SK-N-SH (cell line): ENCODE results near the gene TMEM127.

Experiments
- EP300 ChIP-seq, 2 experiments: IDR thresholded peaks; 2 replicates each; pipeline versions ENCODE4 v1.4.0 to v1.6.1; 2012; ENCODE audit warnings: borderline replicate concordance in 1 of 2, low read depth in 1 of 2, low read length in 1 of 2
- POLR2AphosphoS5 ChIP-seq: IDR thresholded peaks from 2 replicates; pipeline ENCODE4 v1.6.1; 2012; ENCODE audit warnings: low read depth, low read length
- RFX5 ChIP-seq: IDR thresholded peaks from 2 replicates; pipeline ENCODE4 v1.6.1; 2012; ENCODE audit warnings: mild to moderate bottlenecking, improper control_type of control experiment, low read length
- USF2 ChIP-seq: fragments of 150-350 bp; IDR thresholded peaks from 2 replicates; pipeline ENCODE4 v1.6.1; 2017; ENCODE audit warnings: antibody characterized with exemption, low read length, low read depth, borderline replicate concordance

DNA sequence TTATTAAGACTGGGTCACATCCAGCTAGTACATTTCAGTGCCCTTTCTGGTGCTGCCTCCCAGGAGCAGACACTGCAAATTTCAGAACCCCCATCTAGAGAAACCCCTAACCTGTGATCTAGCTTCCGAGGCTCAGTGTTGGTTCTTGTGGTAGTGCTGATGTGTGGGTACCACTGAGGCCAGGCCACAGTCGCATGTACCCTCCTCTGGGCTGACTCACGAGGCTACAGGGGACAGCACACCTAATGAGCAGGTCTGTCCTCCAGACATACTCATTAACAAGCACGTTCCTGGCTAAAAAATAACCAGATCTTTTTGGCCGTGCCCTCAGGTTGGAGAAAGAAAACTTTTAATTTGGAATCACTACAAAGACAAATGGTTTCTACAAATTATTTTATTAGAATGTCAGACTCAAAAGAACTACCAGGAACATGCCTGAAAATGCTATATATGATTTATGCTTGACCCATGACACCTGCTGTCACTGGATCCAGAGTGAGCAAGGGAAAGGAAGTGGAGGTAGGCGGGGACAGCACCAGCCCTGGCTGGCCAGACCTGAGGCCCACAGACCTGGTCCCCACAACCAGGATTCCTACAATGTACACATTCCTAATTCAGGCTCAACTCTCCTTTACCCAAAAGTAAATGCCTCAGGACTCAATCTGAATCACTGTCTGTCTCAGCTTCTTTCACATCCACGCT is 8.7 kb upstream of the TMEM127 start:
- TF ChIP-seq POLR2AphosphoS5 (no peak), RFX5 (no peak), USF2 (no peak), EP300 (IDR thresholded peaks at IDR 0.05; ENCODE audit: borderline replicate concordance in 1 of 2, low read depth in 1 of 2, low read length in 1 of 2) (no peak)
